Astrocyte (in vitro differentiated cells and primary cell): Measurements from ENCODE around the gene PTGR3. TPM values are rescaled to one million over a fixed set of nuclear protein-coding genes. Genes with fewer than 3 reads are reported as not detected.

Source experiments
- DNase-seq: peaks from one replicate; pipeline ENCODE4 v3.0.0-alpha.2; 2010; ENCODE audit warnings: low read depth
- FAIRE-seq: peaks from 2 replicates; lab custom pipeline; 2011; peaks lifted over from hg19 to GRCh38; lab: Jason Lieb, UNC
- H2AFZ ChIP-seq: 2 replicates; pipeline ENCODE4 v1.6.0; 2012; ENCODE audit warnings: low read depth, low read length, inconsistent platforms
- H3K27ac ChIP-seq: 2 replicates; pipeline ENCODE4 v1.5.1; 2011; ENCODE audit warnings: low read depth, low read length, inconsistent platforms
- H3K27me3 ChIP-seq: 2 replicates; pipeline ENCODE4 v1.6.0; 2011; ENCODE audit warnings: low read length, inconsistent platforms; ENCODE audit not compliant: insufficient read depth
- H3K36me3 ChIP-seq: 2 replicates; pipeline ENCODE4 v1.5.1; 2011; ENCODE audit warnings: low read length, inconsistent platforms; ENCODE audit not compliant: insufficient read depth
- H3K4me1 ChIP-seq: 2 replicates; pipeline ENCODE4 v1.5.1; 2011; ENCODE audit warnings: low read length, inconsistent platforms; ENCODE audit not compliant: insufficient read depth
- H3K4me2 ChIP-seq: 2 replicates; pipeline ENCODE4 v1.6.0; 2012; ENCODE audit warnings: low read length, inconsistent platforms
- H3K4me3 ChIP-seq: 2 replicates; pipeline ENCODE4 v1.5.1; 2011; ENCODE audit warnings: low read depth, mild to moderate bottlenecking, low read length, inconsistent platforms; ENCODE audit not compliant: insufficient read depth
- H3K79me2 ChIP-seq: 2 replicates; pipeline ENCODE4 v1.6.0; 2012; ENCODE audit warnings: mild to moderate bottlenecking, low read length, inconsistent platforms; ENCODE audit not compliant: insufficient read depth
- H3K9ac ChIP-seq: 2 replicates; pipeline ENCODE4 v1.6.0; 2012; ENCODE audit warnings: mild to moderate bottlenecking, low read length, inconsistent platforms
- H3K9me3 ChIP-seq: 2 replicates; pipeline ENCODE4 v1.5.1; 2012; ENCODE audit warnings: low read depth, mild to moderate bottlenecking, low read length, inconsistent platforms; ENCODE audit not compliant: insufficient read depth
- H4K20me1 ChIP-seq: 2 replicates; pipeline ENCODE4 v1.6.0; 2012; ENCODE audit warnings: low read length, inconsistent platforms; ENCODE audit not compliant: insufficient read depth
- H3K27ac Mint-ChIP-seq: one replicate; pipeline ENCODE4 v1.8.0; 2021; ENCODE audit warnings: mild to moderate bottlenecking, mixed read lengths; ENCODE audit not compliant: unreplicated experiment
- H3K27me3 Mint-ChIP-seq: one replicate; pipeline ENCODE4 v1.8.0; 2021; ENCODE audit warnings: low read depth, mixed read lengths; ENCODE audit not compliant: unreplicated experiment
- H3K36me3 Mint-ChIP-seq: one replicate; pipeline ENCODE4 v1.8.0; 2021; ENCODE audit warnings: low read depth, mixed read lengths; ENCODE audit not compliant: unreplicated experiment
- H3K4me1 Mint-ChIP-seq: one replicate; pipeline ENCODE4 v1.8.0; 2021; ENCODE audit warnings: low read depth, mixed read lengths; ENCODE audit not compliant: unreplicated experiment
- H3K4me3 Mint-ChIP-seq: one replicate; pipeline ENCODE4 v1.8.0; 2021; ENCODE audit warnings: mild to moderate bottlenecking, moderate library complexity, mixed read lengths; ENCODE audit not compliant: unreplicated experiment
- H3K9me3 Mint-ChIP-seq: one replicate; pipeline ENCODE4 v1.8.0; 2021; ENCODE audit warnings: mild to moderate bottlenecking, mixed read lengths; ENCODE audit not compliant: unreplicated experiment
- EZH2 ChIP-seq: IDR thresholded peaks from 2 replicates; pipeline ENCODE4 v1.6.1; 2012; ENCODE audit warnings: mild to moderate bottlenecking, low read length, inconsistent platforms; ENCODE audit not compliant: insufficient read depth
- total RNA-seq: library from RNA; stranded (reverse); gene quantifications from 2 replicates; pipeline ENCODE4 v1.2.1, GENCODE V29; 2021
- TF ChIP-seq, protein P1 (sequence below): IDR thresholded peaks from 2 replicates; pipeline ENCODE4 v1.5.1; 2011; ENCODE audit warnings: low read depth, mild to moderate bottlenecking, inconsistent platforms, low read length, moderate library complexity; ENCODE audit not compliant: insufficient read depth

The PTGR3 gene
- total RNA-seq, 1 donor from 2014 or later, result 8.4 TPM

DNA sequence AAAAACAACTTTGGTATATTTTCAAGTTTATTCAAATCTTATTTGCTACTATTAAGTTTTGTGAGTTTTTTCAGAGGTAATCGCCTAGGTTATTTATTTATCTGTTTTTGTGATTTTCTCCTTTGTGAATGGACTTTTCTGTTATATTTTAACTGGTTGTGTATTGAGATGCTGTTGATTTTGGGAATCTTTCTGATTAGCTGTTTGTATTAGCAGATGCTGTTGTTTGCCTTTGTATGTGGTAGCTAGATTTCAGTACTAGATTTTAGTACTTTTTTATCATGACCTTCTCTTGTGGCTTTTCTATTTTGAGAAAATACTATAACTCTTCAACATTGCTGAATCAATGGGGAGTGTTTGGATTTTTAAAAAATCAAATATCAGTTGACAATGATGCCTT is 44.1 kb upstream of the PTGR3 start:
- H3K36me3 ChIP-seq, result no peaks in the 10 kb centered on the region
- no peak overlapping the region for H2AFZ ChIP-seq
- H3K4me3 ChIP-seq, result no peak overlapping the region
- Mint-ChIP-seq H3K27me3 (no peaks in the 10 kb centered on the region), H3K4me1 (peaks cover 1% of the 10 kb centered on the region), H3K4me3 (no peak overlapping the region), H3K9me3 (no peaks in the 10 kb centered on the region), H3K36me3 (no peaks in the 10 kb centered on the region), H3K27ac (no peak overlapping the region)
- no peaks in the 10 kb centered on the region for H3K27me3 ChIP-seq
- H3K9ac ChIP-seq, result no peak overlapping the region
- peaks cover 27% of the 10 kb centered on the region for H3K79me2 ChIP-seq
- FAIRE-seq (no peak), DNase-seq (no peak)
- no peaks in the 10 kb centered on the region for H4K20me1 ChIP-seq
- H3K4me1 ChIP-seq, result no peaks in the 10 kb centered on the region
- no peak overlapping the region for H3K27ac ChIP-seq
- H3K9me3 ChIP-seq, result no peaks in the 10 kb centered on the region
- H3K4me2 ChIP-seq, result peak overlapping the region; percentile 14
- TF ChIP-seq, protein P1, sequence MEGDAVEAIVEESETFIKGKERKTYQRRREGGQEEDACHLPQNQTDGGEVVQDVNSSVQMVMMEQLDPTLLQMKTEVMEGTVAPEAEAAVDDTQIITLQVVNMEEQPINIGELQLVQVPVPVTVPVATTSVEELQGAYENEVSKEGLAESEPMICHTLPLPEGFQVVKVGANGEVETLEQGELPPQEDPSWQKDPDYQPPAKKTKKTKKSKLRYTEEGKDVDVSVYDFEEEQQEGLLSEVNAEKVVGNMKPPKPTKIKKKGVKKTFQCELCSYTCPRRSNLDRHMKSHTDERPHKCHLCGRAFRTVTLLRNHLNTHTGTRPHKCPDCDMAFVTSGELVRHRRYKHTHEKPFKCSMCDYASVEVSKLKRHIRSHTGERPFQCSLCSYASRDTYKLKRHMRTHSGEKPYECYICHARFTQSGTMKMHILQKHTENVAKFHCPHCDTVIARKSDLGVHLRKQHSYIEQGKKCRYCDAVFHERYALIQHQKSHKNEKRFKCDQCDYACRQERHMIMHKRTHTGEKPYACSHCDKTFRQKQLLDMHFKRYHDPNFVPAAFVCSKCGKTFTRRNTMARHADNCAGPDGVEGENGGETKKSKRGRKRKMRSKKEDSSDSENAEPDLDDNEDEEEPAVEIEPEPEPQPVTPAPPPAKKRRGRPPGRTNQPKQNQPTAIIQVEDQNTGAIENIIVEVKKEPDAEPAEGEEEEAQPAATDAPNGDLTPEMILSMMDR, result no peak

DNA sequence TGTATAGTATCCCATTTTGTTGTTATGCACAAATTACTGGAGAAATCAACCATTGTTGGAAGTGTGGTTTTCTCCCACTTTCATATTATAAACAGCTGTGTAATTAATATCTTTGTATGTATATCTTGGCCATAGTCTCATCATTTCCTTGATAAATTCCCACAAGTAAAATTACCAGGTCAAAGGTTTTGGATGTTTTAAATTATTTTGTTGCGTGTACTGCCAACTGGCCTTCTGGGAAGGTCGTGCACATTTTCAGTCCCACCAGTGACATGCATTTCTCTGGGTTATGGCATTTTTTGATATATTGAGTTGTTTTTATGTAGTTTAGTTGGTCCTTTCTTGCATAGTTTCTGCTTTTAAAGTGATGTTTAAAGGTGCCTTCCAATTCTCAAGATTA is 43.2 kb upstream of the PTGR3 start:
- H3K27me3 Mint-ChIP-seq, result no peaks in the 10 kb centered on the region
- peaks cover 28% of the 10 kb centered on the region for H3K79me2 ChIP-seq
- H3K9ac ChIP-seq, result no peak overlapping the region
- no peak overlapping the region for H3K27ac ChIP-seq
- H3K4me2 ChIP-seq, result no peak overlapping the region
- peaks cover 2% of the 10 kb centered on the region for H3K4me1 ChIP-seq
- no peak for TF ChIP-seq EZH2
- TF ChIP-seq, protein P1, result no peak
- H4K20me1 ChIP-seq, result no peaks in the 10 kb centered on the region
- H3K4me3 ChIP-seq, result no peak overlapping the region
- H3K9me3 Mint-ChIP-seq, result no peaks in the 10 kb centered on the region
- no peaks in the 10 kb centered on the region for H3K36me3 ChIP-seq
- DNase-seq (no peak), FAIRE-seq (no peak)
- H3K36me3 Mint-ChIP-seq, result no peaks in the 10 kb centered on the region
- no peak overlapping the region for H2AFZ ChIP-seq
- no peaks in the 10 kb centered on the region for H3K9me3 ChIP-seq
- H3K27ac Mint-ChIP-seq, result no peak overlapping the region
- H3K27me3 ChIP-seq, result no peaks in the 10 kb centered on the region
- peaks cover 1% of the 10 kb centered on the region for H3K4me1 Mint-ChIP-seq
- no peak overlapping the region for H3K4me3 Mint-ChIP-seq

DNA sequence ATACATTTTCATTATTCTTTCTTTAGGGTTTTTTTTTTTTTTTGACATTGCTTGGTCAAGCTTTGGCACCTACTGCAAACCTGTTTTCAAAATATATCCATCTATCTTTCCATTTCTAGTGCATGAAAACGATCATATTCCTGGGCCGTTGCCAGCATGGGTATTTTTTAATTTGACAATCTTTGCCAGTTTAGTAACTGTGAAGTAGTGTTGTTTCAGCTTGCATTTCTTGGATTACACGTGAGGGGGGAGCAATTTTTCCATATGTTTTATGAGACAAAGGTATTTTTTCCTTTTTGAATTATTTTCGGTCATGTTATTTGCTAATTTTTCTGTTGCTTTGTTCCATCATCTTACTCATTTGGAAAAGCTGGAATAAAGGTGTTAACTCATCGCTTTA is 42.5 kb upstream of the PTGR3 start:
- H3K9me3 Mint-ChIP-seq, result no peaks in the 10 kb centered on the region
- no peaks in the 10 kb centered on the region for H3K27me3 Mint-ChIP-seq
- Histone ChIP-seq H3K27me3 (no peaks in the 10 kb centered on the region), H3K4me2 (no peak overlapping the region), H3K9ac (no peak overlapping the region), H4K20me1 (no peaks in the 10 kb centered on the region), H3K4me3 (no peak overlapping the region), H3K36me3 (no peaks in the 10 kb centered on the region), H2AFZ (no peak overlapping the region), H3K9me3 (no peaks in the 10 kb centered on the region), H3K4me1 (peaks cover 5% of the 10 kb centered on the region), H3K79me2 (peaks cover 33% of the 10 kb centered on the region), H3K27ac (no peak overlapping the region)
- peaks cover 1% of the 10 kb centered on the region for H3K4me1 Mint-ChIP-seq
- FAIRE-seq (no peak), DNase-seq (no peak)
- H3K36me3 Mint-ChIP-seq, result no peaks in the 10 kb centered on the region
- H3K27ac Mint-ChIP-seq, result no peak overlapping the region
- H3K4me3 Mint-ChIP-seq, result no peak overlapping the region
- TF ChIP-seq EZH2, result no peak
- TF ChIP-seq, protein P1, result no peak
